PC-3 (cell line): ENCODE measurements around the gene RSF1. TPM values are rescaled to one million over a fixed set of nuclear protein-coding genes. Genes with fewer than 3 reads are reported as not detected.

Source experiments
- ATAC-seq: fragments of 200-7000 bp; cut with Tn5 transposase; 2 replicates; pipeline ENCODE4 v1.9.1; 2020; ENCODE audit warnings: mild to moderate bottlenecking, moderate library complexity
- BruUV-seq: library from RNA; stranded (reverse); fragments of 400-500 nt; replicated peaks from 2 replicates; lab custom pipeline; 2021; lab: Mats Ljungman, UMichigan
- CTCF ChIA-PET: fragments of 300-600 bp; sonication (Branson Sonifier 250); formaldehyde crosslinking; loops from one replicate; lab custom pipeline; 2022; ENCODE audit warnings: antibody characterized with exemption; lab: Charles Lee
- POLR2A ChIA-PET: fragments of 300-600 bp; sonication (Branson Sonifier 250); formaldehyde crosslinking; loops from one replicate; lab custom pipeline; 2022; ENCODE audit warnings: antibody characterized with exemption; ENCODE audit not compliant: unreplicated experiment; lab: Charles Lee
- DNase-seq: peaks from one replicate; pipeline ENCODE4 v3.0.0-alpha.2; 2015
- H2AFZ ChIP-seq: fragments of 300-600 bp; sonication (generic); 2 replicates; pipeline ENCODE4 v1.6.0; 2016; ENCODE audit warnings: antibody characterized with exemption, low read length
- H3F3A ChIP-seq: fragments of 300-600 bp; sonication (generic); one replicate; pipeline ENCODE4 v1.6.0; 2017; ENCODE audit warnings: antibody characterized with exemption, low read length, control low read depth, mild to moderate bottlenecking; ENCODE audit not compliant: unreplicated experiment
- H3K27ac ChIP-seq: fragments of 300-600 bp; sonication (generic); 2 replicates; pipeline ENCODE4 v1.5.1; 2016; ENCODE audit warnings: mild to moderate bottlenecking, low read length
- H3K27me3 ChIP-seq: fragments of 300-600 bp; sonication (generic); 2 replicates; pipeline ENCODE4 v1.6.1; 2016; ENCODE audit warnings: low read length, mixed read lengths
- H3K36me3 ChIP-seq: fragments of 300-600 bp; sonication (generic); 2 replicates; pipeline ENCODE4 v1.6.1; 2016; ENCODE audit warnings: low read depth, mixed run types, low read length, mixed read lengths
- H3K4me1 ChIP-seq: fragments of 300-600 bp; sonication (generic); 2 replicates; pipeline ENCODE4 v1.5.1; 2016; ENCODE audit warnings: low read length; ENCODE audit not compliant: insufficient read depth
- H3K4me2 ChIP-seq: fragments of 300-600 bp; sonication (generic); 2 replicates; pipeline ENCODE4 v1.6.0; 2016; ENCODE audit warnings: low read length
- H3K4me3 ChIP-seq: fragments of 300-600 bp; sonication (generic); 2 replicates; pipeline ENCODE4 v1.5.1; 2016; ENCODE audit warnings: mild to moderate bottlenecking, low read length, mixed read lengths
- H3K79me2 ChIP-seq: fragments of 300-600 bp; sonication (generic); 2 replicates; pipeline ENCODE4 v1.6.1; 2017; ENCODE audit warnings: low read length, mixed read lengths
- H3K9ac ChIP-seq: fragments of 300-600 bp; sonication (generic); 2 replicates; pipeline ENCODE4 v1.6.0; 2016; ENCODE audit warnings: mild to moderate bottlenecking, low read length
- H3K9me2 ChIP-seq: fragments of 300-600 bp; sonication (generic); replicated peaks from 2 replicates; pipeline ENCODE4 v1.6.1; 2016; ENCODE audit warnings: mixed run types, low read length, mixed read lengths
- H3K9me3 ChIP-seq: fragments of 300-600 bp; sonication (generic); 2 replicates; pipeline ENCODE4 v1.6.1; 2016; ENCODE audit warnings: low read length, mixed read lengths
- H4K20me1 ChIP-seq: fragments of 300-600 bp; sonication (generic); 2 replicates; pipeline ENCODE4 v1.6.1; 2016; ENCODE audit warnings: low read length, mixed read lengths
- EZH2 ChIP-seq: fragments of 300-600 bp; sonication (generic); IDR thresholded peaks from one replicate; pipeline ENCODE4 v1.6.1; 2017; ENCODE audit warnings: antibody characterized with exemption, mild to moderate bottlenecking, low read length; ENCODE audit not compliant: unreplicated experiment
- EZH2phosphoT487 ChIP-seq: fragments of 300-600 bp; sonication (generic); IDR thresholded peaks from 2 replicates; pipeline ENCODE4 v1.6.1; 2018; ENCODE audit warnings: mild to moderate bottlenecking, antibody characterized with exemption, low read length, borderline replicate concordance
- intact Hi-C: fragments of 100-400 bp; cut with micrococcal nuclease; formaldehyde crosslinking; loops from 2 replicates; pipeline ENCODE4 v1.9.0; 2023
- total RNA-seq: library from RNA; depleted of rRNA; stranded (reverse); fragments of >200 nt; gene quantifications from 2 replicates; pipeline ENCODE4 v1.2.3, GENCODE V29; 2014
- TF ChIP-seq, protein P1 (sequence below): fragments of 300-600 bp; sonication (generic); conservative IDR thresholded peaks from 2 replicates; pipeline ENCODE4 v1.5.1; 2017; ENCODE audit warnings: antibody characterized with exemption, low read depth, mild to moderate bottlenecking, low read length

Gene RSF1
- total RNA-seq, 1 experiment from 2014 or later = 30.0 TPM

GRCh38 chr11:77749232-77749631, 71.3 kb downstream of the RSF1 start:
- H3K79me2 ChIP-seq = peaks cover 11% of the 10 kb centered on the region; the same call in 1 of the 2 replicates
- BruUV-seq = no TSS peak
- POLR2A ChIA-PET = no interaction called here
- H3F3A ChIP-seq = no peaks in the 10 kb centered on the region
- no peaks in the 10 kb centered on the region for H3K9me3 ChIP-seq
- no peak overlapping the region for H3K27ac ChIP-seq
- no peaks in the 10 kb centered on the region for H3K27me3 ChIP-seq
- intact Hi-C loops = no loop called here
- H3K9me2 ChIP-seq = no peaks in the 10 kb centered on the region
- H3K4me1 ChIP-seq = 0 out of 2 replicates have a peak, but pooled peaks cover 6% of the 10 kb centered on the region
- ATAC-seq (no peak), DNase-seq (no peak)
- H4K20me1 ChIP-seq = no peaks in the 10 kb centered on the region; the same call in 1 of the 2 replicates
- H3K4me3 ChIP-seq = no peak overlapping the region
- H2AFZ ChIP-seq = no peak overlapping the region
- no peak overlapping the region for H3K9ac ChIP-seq
- no peak overlapping the region for H3K4me2 ChIP-seq
- 0 out of 2 replicates have a peak, but pooled peaks cover 4% of the 10 kb centered on the region for H3K36me3 ChIP-seq
- TF ChIP-seq, protein P1, sequence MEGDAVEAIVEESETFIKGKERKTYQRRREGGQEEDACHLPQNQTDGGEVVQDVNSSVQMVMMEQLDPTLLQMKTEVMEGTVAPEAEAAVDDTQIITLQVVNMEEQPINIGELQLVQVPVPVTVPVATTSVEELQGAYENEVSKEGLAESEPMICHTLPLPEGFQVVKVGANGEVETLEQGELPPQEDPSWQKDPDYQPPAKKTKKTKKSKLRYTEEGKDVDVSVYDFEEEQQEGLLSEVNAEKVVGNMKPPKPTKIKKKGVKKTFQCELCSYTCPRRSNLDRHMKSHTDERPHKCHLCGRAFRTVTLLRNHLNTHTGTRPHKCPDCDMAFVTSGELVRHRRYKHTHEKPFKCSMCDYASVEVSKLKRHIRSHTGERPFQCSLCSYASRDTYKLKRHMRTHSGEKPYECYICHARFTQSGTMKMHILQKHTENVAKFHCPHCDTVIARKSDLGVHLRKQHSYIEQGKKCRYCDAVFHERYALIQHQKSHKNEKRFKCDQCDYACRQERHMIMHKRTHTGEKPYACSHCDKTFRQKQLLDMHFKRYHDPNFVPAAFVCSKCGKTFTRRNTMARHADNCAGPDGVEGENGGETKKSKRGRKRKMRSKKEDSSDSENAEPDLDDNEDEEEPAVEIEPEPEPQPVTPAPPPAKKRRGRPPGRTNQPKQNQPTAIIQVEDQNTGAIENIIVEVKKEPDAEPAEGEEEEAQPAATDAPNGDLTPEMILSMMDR = no peak
- no peak for TF ChIP-seq EZH2
- TF ChIP-seq EZH2phosphoT487 = no peak
- CTCF ChIA-PET = no interaction called here

DNA sequence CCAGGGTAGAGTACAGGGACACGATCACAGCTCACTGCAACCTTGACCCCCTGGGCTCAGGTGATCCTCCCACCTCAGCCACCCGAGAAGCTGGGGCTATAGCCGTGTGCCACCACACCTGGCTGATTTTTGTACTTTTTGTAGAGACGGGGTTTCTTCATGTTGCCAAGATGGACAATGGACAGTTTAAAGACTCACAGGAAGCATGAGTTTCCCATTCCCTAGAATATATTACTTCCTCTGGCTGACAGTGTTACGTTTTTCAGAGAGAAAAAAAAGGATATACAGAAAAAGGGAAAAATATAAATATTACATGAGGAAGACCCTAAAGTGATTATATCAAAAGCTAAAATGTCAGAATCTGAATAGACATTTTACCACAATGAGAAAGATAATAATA, 72.3 kb downstream of the RSF1 start:
- ATAC-seq (no peak), DNase-seq (no peak)
- Histone ChIP-seq H3K9ac (no peak overlapping the region), H3K4me3 (no peak overlapping the region), H3K27me3 (no peaks in the 10 kb centered on the region), H3K9me2 (no peaks in the 10 kb centered on the region), H3K27ac (no peak overlapping the region), H3K4me2 (no peak overlapping the region), H2AFZ (no peak overlapping the region), H3K36me3 (0 out of 2 replicates have a peak, but pooled peaks cover 4% of the 10 kb centered on the region), H3F3A (no peaks in the 10 kb centered on the region), H3K9me3 (no peaks in the 10 kb centered on the region), H3K4me1 (0 out of 2 replicates have a peak, but pooled peaks cover 6% of the 10 kb centered on the region), H3K79me2 (peaks cover 11% of the 10 kb centered on the region; the same call in 1 of the 2 replicates), H4K20me1 (no peaks in the 10 kb centered on the region; the same call in 1 of the 2 replicates)
- intact Hi-C loops = no loop called here
- no TSS peak for BruUV-seq
- no peak for TF ChIP-seq EZH2
- no peak for TF ChIP-seq EZH2phosphoT487
- TF ChIP-seq, protein P1 = no peak
- ChIA-PET CTCF (no interaction called here), POLR2A (no interaction called here)

DNA sequence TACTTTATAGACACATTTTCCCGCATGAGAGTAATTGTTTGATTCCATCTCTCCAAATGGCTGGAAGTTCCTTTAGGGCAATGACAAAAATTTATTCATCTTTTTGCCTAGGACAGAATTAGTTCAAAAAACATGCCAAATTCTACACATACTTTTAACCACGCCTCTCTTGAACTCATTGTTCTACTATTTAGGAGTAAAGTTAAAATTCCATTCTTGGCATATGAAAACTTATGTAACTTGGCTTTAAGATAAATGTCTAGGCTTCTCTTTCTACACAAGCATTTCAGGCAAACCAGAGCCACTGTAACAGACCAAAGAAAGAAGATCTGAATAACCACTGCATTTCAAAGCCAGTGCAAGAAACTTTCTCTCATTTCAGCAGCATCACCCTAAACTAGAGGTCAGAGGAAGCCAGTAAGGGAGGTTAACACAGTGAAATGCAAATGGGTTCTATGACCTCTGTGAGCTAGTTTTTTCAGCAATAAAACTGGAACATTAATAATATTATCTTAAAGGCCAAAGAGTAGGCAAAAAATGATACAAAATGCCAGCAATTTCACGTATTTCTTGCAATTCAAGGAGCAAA, 73.0 kb downstream of the RSF1 start:
- TF ChIP-seq, protein P1 = no peak
- Histone ChIP-seq H3K4me3 (no peak overlapping the region), H3F3A (no peaks in the 10 kb centered on the region), H3K36me3 (0 out of 2 replicates have a peak, but pooled peaks cover 4% of the 10 kb centered on the region), H3K27me3 (no peaks in the 10 kb centered on the region), H4K20me1 (no peaks in the 10 kb centered on the region; the same call in 1 of the 2 replicates), H2AFZ (no peak overlapping the region), H3K9me2 (no peaks in the 10 kb centered on the region), H3K4me2 (no peak overlapping the region), H3K27ac (no peak overlapping the region), H3K79me2 (peaks cover 11% of the 10 kb centered on the region; the same call in 1 of the 2 replicates), H3K9ac (no peak overlapping the region), H3K4me1 (0 out of 2 replicates have a peak, but pooled peaks cover 6% of the 10 kb centered on the region), H3K9me3 (no peaks in the 10 kb centered on the region)
- no peak for DNase-seq
- BruUV-seq = no TSS peak
- CTCF ChIA-PET = no interaction called here
- peak; percentile 33; the same call in 1 of the 2 replicates for ATAC-seq
- intact Hi-C loops = no loop called here
- POLR2A ChIA-PET = no interaction called here
